GM18907 (cell line): ENCODE results near the gene HLA-DMA.

ENCODE experiments used
- ATAC-seq: cut with Tn5 transposase; IDR thresholded peaks from one replicate; pipeline ENCODE4 v1.9.1; 2021; ENCODE audit warnings: mild to moderate bottlenecking, moderate library complexity; ENCODE audit not compliant: unreplicated experiment

The HLA-DMA gene

DNA sequence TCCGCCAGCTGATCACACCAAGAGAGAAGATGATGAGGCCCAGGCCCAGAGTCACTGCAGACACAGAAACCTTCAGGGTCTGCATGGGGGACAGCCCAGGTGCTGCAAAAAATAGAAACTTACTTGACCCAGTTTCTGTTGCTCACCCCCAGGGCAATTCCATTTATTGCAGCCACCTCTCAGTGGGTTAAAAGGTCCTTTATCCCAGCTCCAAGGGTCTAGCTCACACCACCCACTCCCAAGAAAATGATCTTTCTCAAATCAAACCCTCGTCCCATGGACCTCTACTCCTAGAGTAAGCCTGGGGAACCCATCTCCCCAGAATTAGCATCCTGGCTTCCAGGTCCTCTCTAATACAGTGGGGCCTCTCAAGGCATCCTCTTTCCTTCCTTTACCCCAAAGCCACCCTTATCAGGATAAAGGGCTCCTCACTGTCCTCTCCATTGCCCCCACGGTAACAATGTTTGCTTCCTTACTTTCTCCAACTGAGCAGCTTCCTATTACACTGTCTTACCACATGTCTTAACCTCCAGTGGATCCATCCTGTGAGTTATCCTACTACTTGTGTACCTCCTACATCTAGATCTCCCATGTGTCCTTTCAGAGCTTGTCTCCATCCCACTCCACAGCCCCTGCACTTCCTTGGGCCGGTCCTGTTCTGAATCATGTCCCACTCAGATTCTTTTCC, 17.2 kb downstream of the HLA-DMA start:
- no peak for ATAC-seq

- no peak for ATAC-seq
Measured at GRCh38 chr6:32933661-32934085, 19.2 kb downstream of the HLA-DMA start.

DNA sequence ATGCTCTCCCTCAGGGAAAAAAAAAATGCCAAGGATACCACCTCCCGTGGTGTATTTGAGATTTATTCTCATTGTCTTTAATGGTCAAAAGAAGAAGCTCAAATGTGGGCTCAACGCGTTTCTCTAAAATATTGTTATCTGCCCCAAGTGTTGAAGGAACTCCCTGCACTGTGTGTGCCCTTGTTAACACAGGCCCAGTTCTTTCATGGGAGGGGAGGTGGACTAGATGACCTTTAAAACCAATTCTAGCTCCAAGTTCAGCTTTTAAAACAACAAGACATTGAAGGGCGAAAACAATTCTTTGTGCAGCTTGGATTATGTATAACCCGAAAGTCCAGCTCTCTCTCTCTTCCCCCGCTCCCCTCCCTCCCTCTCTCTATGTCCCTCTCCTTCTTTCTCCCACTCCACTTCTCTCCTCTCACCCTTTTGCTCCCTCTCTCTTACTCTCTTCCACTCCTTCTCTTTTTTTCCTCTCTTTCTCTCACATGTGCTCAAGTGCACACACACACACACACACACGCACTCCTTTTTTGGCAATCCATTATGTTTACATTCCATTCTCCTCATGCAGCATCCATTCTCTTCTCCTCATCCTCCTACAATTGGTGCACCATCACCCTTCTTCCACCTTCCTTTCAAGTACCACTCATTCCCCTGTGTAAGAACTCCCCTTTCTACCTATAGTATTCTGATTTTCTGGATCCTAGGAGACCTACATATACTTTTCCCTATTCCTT, 20.6 kb downstream of the HLA-DMA start:
- ATAC-seq: no peak

DNA sequence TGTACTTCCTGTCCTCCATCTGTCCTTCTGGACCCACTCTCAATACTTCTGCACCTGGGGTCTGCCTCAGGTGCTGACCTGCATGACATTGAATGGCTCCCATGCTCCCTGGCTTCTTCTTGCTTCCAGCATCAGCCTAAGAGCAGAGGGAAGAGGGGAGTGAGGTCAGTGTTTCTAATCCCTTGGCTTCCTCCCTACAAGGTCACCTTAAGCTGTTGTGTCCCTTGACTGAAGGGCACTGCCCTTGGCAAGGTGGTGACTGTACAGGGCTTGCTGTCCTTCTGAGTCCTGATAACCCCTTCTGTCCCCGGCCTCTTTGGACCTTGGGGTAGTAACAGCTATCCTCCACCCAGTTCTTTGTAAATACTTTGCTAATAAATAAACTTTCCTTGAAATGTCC, 21.7 kb downstream of the HLA-DMA start:
- no peak for ATAC-seq

GRCh38 chr6:32922083-32922482, 30.8 kb downstream of the HLA-DMA start:
- no peak for ATAC-seq

DNA sequence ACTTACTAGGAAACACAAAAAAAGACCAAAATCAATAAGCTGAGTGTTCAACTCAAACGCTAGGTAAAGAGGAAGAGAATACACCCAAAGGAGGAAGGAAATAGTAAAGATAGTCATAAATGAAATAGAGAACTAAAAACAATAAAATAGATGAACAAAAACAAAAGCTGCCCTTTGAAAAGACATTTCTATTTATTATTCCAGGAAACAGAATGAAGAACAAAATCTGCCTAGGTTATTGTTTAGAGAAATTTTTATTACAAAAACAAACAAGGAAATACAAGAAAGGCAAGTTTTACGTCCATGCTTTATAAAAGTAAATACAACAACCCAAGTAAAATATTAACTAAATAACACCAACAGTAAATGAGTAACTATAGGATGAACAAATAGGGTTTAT, 32.2 kb downstream of the HLA-DMA start:
- no peak for ATAC-seq

DNA sequence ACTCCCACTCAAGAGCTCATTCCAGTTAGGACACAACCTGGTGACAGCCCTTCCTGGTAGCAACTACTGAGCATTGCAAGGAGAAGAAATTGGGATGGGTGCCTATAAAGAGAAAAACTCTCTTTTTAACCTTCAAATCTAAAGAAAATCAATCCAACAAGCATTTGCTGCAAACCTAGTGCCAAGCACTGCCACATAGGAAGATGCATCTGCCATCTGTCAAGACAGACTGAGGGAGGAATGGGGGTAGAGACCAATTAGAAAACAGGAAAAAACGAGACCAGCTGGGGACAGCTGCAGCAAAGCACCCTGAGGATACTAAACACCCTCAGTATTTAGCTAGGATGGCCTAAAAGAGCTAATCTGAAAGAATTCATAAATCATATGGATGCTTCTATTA, 39.9 kb downstream of the HLA-DMA start:
- no peak for ATAC-seq

- ATAC-seq: no peak
Measured at GRCh38 chr6:32908897-32909296, 44.0 kb downstream of the HLA-DMA start.

DNA sequence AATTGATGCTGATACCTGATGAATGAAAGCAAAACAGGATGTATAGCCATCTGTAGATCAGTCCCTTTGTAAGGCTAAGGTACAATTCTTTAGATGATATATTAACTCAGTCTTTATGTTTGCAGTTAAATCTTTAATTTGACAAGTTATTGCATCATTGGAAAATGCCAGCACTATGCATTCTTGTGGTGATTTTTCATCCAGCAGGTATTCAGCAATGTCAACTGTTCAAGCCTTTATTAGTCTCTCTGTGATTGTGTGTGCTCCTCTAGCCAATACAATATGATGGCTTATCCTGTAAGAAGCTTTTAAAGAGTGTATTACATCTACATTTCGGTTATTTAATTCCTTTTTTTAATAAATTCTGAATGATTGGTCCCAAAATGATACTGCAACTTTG, 46.4 kb downstream of the HLA-DMA start:
- ATAC-seq: no peak

DNA sequence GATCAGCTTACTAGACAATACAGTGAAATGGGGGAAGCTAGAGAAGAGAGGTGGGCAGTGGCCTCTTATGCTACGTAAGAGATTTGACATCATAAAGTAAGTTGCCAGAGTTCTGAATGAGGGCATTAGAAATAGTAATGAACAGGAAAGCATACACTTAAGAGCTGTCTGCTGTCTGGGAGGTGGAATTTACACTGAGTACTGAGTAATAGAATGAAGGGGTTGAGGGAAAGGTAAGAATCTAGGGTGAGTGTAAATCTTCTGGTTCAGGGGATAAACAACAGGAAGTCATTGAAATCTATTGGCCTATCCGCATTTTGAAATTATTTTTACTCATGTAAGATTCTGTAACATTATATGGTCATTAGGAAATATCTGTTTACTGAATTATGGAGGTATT, 47.8 kb downstream of the HLA-DMA start:
- ATAC-seq: no peak

GRCh38 chr6:32903952-32904351, 48.9 kb downstream of the HLA-DMA start:
- no peak for ATAC-seq
